Measurements from ENCODE around the gene KCTD1.
A peak's percentile ranks its signal among the peaks of the same experiment; 100 is the strongest.

KCTD1 gene

DNA sequence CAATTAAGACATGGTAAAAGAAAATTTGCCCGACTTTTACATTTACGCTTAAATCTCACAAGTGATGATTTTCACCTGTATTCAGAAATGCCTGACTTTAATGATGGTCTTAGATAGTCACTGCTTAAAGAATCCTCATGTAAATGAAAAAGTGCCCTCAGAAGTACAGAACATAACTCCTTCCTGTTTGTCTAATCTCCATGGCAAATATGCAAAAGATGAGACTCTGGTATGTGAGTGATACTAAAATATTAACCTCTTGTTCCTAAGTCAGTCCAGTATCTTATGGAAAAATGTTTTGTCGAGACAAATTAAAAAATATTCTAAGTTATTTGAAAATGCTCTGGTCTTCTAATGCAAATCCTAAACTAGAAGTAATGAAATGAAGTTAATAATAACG is 29.2 kb downstream of the KCTD1 start:
- DNase-seq: no peak

DNA sequence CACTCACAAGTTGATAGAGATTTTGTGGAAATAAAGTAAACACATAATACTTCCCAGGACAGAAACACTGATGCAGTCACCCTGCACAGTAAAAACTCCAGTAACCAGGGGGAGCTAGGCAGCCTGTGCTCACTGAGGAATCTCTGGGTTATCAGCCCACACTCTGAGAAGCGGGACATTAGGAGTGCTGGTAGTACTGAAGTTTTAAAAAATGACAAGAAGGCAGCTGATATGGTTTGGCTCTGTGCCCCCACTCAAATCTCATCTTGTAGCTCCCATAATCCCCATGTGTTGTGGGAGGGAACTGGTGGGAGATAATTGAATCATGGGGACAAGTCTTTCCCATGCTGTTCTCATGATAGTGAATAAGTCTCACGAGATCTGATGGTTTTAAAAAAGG is 31.4 kb downstream of the KCTD1 start:
- no peak for DNase-seq

DNA sequence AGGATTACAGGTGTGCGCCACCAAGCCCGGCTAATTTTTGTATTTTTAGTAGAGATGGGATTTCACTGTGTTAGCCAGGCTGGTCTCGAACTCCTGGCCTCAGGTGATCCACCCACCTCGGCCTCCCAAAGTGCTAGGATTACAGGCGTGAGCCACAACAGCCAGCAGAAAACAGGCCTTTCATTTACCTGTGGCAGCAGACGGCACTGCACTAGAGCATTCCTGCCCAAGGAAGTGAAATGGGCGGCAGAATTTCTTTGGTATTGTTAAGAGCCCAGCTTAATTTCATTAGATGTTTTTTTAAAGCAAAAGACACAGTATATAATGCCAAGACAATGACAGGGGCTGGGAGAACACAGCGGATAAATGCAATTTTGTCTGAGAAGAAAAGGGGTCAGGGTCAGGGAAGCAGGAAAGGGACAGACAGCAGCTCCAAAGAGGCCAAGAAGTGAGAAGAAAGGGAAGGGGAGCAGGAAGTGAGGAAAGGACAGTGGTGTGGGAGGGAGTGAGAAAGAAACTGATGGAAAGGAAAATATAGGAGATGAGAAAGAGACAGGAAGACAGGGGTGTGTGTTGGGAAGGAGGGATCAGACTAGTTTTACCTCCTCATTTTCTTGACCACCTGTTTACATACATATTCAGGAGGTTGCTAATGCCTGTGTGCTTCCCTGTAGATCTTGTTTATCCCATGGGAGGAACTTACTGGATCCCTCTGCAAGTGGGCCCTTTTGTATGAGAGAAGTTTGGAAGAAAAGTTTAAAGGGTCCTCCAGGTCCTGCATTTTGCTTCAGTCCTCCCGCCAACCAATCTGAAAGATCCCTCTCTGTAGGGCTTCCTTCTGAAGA is 32.5 kb downstream of the KCTD1 start:
- DNase-seq: no peak

DNA sequence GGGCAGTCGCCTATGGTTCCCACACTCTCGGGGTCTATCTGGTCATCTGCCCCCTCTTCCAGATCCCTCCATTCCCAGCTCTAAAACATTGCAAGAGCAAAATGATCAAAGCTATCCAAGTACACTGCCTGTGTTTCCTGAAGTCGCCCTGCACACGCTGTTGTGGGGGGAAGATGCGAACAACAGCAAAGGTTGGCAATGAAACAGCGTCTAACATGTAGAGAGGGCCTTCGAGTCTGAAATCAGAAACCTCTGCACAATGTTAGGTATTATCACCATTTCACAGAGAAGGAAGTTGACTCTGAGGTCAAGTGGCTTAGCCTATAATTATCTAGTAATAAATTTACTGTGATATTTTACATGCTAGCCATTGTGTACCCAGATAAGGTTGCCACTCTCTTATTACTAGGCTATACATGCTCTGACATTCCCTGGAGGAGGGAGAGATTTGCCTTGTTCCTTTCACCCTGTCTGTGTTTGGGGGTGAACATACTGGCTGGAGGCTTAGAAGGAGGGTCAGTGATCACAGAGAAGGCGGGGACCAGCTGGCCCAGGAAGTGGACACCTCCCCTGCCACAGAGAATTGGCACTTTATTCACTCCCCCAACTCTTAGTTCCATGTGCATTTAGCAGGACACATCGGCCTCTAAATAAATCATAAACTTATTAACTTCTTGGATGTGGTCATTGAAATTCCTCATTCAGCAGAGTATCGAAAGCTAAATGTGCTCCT is 36.8 kb downstream of the KCTD1 start:
- DNase-seq: no peak

DNA sequence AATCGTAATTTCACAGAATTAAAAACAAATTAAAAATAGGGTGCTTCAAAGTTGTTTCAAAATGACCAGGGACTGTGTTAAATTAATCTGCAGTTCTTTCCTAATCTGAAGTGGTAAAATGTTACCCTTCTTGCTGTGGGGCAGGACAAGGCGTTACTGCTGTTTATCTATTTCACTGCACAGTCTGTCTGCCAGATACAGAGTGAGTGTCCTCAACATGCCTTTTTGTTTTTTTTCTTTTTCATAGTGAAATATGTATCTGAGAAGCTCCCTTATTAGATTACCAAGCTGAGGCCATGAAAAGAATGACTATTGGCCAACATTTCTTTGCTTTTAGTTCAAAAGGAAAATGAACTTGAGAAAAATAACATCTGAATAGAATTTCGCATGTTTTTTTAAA is 38.0 kb downstream of the KCTD1 start:
- DNase-seq: no peak

DNA sequence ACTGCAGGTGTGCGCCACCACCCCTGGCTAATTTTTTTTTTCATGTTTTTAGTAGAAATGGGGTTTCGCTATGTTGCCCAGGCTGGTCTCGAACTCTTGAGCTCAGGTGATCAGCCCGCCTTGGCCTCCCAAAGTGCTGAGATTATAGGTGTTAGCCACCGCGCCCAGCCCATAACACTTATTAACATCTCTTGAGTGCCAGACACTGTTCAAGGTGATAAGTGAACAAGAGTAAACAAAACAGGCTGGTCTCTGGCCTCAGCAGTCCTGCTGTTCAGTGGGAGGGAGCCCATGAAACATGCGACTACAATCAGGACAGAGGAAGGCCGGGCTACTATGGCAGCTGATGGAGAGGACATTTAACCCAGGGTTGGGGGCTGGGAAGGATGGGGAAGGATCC is 42.3 kb downstream of the KCTD1 start:
- DNase-seq: no peak

DNA sequence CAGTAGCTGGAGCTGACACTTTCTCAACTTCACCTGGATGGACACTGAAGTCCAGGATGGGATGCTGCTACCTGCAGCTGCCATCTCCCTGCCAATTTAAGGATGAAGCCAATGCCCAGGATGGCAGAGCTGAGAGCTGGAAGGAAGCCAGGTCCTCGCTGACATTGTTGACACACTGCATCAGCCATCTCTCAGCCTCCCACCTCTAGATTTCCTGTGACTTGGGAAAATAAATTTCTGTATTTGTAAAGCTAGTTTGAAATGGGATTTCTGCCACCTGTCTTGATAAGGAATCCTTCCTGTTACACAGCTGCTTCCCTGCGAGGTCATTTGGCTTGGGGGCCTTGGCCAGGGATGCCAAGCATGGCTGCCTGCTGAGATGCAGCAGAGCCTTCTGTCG is 43.5 kb downstream of the KCTD1 start:
- peak; percentile 86 for DNase-seq

DNA sequence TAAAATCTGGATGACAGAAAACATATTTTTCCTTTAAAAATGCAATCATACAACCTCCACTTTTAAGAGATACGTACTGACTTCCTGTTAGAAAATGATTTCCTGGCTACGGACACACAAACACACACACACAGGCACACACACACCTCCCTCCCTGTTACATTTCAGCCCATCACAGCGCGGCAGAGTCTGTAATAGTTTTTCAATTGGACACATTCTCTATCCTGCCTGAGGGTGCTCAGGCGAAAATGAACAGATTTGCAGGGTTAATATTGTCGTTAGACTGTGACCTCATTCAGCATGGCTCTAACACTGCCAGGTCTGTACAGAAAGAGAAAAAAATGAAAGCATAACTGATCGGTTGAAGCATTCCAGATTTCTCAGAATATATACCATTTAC is 45.0 kb downstream of the KCTD1 start:
- no peak for DNase-seq

DNA sequence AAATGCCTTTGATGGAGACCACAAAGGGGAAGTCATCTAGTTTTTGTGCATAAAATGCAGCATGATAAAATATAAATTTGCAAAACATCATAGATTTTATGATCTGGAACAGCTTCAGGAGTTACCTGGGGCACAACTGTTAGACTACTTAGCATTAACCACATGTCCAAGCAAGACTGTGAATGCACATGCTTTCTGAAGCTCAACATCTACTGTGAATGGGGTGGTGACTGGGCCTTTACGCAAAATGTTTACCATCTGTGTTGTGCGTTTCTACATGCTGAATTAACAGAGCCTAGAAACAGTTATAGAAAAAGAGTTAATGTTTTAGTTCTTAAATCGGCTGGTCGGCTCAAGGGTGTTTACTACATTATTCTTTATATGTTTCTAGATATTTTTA is 45.5 kb downstream of the KCTD1 start:
- DNase-seq: no peak

DNA sequence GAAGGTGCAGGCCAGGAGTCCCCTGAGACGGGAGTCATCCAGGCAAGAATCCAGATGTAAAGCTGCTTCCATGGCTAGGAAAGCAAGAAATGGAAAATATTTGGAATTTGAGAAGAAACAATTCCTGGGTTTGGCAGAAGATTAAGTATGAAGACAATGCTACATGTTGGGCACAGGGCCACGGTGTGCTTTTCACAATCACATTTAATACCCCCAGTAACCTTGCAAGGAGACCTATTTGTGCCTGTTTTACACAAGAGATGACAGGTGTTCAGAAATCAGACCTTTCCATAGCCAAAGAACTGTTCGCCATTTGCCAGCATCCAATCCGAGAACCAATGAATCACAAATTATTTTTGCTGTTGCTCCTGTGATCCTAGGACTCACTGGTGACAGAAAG is 50.5 kb downstream of the KCTD1 start:
- DNase-seq: no peak

DNA sequence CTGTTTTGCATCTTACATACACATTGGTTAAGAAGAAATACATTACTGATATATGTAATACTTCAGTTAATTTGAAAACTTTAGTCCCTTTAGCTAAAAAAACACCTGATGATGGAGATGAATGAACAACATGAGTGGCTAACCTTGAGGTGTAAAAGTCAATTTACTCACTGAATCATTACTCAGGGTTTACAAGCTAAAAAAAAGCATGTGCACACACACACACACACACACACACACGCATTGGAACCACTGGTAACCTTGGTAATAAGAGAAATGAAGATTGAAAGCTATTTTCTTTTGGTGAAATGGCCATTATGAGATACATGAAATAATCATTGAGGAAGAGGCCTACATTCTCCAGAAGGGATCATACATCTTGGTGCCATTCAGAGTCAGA is 51.8 kb downstream of the KCTD1 start:
- DNase-seq: no peak

DNA sequence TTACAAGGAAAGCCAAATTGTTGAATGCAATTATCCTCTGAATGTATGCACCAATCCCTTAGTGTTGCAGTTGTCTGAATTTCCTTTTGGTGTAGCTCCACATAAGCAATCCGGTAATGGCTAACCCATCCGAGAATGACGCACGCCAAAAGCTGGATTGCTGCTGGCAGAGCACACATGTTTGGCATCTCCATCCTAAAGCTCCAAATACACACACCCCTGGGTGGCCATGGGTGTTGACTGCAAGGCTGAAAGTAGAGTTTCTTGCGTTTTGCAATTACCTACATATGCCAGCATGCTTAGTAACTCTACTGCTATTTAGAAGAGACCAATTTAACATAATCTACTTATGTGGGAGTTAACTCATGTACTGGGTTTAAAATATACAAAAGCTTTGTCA is 53.1 kb downstream of the KCTD1 start:
- no peak for DNase-seq

DNA sequence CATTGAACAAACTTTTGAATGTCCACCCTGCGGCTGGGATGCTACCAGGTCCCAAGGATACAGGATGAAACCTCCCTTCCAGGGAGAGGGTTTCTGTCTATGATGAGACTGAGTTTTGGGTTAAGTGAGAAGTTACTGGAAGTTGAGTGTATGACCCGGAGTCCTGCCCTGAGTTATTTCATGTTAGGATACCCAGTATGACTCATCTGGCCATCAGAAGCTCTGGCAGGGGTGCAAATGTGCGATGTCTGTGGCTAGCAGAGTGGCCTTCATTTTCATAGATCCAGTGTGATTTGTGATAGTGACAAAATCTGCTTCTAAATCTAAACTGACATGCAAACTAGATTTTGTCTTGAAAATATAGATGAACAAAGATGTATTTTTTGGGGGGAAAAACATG is 55.3 kb downstream of the KCTD1 start:
- no peak for DNase-seq

DNA sequence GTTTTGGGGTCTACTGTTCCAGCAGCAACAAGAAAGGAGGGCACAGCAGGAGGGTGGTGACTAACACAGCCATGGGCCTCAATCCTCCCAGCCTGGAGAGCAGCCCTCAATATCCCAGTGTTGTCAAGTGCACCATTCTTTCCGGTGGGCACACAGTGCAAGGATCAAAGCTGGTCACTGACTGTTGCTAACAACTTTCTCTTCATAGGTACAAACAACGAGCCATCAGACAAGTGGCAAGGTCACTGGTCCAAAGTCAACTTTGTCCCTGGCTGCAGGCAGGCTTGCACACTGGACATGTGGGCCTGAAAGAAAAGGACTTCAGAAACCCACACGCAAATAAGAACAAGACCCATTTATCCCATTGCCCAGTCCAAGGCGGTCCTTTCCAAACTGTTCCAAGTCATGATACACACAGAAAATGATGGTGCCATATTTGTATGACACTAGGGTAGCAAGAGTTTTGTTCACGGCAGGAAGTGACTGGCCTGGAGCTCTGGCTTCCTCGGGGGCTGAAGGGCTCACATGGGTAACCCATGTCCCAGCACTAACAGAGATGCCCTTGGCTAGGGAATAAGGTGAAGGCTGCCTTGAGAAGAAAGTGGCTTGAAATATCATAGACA is 57.0 kb downstream of the KCTD1 start:
- no peak for DNase-seq

DNA sequence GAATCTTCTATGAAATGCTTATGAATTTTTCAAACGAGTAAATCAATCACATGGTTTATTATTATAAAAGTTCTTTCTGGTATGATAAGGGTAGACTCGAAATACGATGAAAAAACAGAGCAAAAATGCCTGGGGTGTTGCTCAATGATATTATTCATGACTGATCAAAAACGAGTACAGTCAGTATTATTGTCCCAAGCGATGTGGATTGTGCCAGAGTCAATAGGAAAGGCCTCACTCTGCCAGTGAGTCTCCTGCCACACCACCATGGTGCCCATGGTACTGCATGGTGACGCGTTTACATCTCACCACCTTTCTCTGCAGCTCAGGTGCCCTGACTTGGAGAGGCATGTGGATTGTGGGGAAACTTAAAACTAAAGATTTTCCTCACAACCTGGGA is 58.5 kb downstream of the KCTD1 start:
- no peak for DNase-seq

DNA sequence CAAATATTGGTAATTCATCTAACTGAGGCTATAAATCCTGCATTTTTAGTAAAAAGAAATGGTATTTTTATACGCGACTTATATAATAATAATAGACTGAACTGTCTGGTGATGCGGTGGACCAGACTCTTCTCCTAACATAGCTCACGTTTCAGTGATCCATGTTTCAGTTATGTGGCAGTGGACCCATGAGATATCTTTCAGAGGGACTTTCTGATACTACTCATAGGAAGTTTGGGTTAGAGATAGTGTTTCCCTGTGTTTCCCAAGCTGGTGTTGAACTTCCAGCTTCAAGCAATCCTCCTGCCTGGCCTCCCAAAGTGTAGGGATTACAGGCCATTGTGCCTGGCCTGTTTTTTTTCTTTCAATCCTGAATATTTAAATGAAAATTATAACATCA is 59.2 kb downstream of the KCTD1 start:
- DNase-seq: no peak

DNA sequence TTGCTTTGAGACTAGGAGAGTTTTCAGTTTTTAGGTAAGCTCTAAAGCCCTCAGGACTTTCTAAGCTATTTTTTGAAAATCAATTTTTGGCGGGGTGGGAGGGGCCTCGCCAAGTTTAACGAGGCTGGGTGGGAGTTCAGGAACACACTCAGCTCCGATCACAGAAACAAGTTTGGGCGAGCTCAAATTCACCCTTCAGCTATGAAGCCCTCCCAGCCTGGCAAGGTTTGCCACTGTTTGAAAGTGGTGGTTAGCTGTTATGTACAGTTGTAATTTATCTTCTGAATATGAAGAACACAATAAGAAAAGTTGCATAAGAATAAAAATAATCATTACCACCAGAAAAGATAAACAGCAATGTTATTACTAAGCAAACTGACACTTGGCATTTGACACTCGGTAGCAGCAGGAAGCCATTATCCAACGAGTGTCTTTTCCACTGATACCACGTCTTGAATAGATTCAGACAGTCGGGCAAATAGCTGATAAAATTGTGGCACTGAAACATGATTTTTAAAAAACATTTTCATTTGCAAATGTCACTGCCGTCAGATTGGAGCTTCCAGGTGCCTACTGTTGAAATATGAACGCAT is 59.8 kb downstream of the KCTD1 start:
- peak; percentile 74 for DNase-seq

DNA sequence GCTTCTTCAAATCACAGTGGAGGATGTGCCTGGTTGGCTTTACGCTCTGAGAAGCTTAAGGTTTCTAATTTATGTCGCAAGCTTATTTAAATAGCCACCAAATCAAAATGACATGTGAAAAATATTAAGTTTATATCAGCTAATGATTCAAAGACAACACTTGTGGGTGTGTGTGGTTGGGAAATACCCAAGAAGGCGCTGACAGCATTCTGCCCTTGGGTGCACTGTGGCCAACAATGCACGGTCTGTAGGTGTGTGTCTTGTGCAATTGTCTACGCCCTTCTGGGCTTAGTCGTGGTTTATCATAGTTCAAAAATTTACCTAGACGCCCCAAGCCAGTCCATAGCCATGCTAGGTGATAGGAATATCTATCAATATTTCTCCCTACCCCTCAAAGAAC is 60.9 kb downstream of the KCTD1 start:
- DNase-seq: no peak

DNA sequence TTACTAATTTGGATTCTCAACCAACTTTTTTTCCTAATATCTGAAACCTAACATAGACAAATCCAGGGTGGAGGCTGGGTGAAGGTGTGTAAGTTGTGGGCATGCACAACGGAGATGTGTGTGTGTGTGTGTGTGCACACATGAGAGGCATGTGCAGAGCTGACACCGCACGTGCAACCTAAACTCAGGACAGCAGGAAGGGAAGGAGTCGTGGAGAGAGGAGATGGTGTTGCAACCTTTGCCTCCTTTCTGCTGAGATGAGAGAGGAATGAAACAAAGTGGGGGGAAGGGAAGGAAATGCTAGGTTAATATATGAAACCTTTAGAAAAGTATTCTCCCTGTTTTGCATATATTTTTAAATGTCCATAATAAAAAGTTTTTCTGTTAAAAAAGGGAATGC is 64.7 kb downstream of the KCTD1 start:
- DNase-seq: no peak

DNA sequence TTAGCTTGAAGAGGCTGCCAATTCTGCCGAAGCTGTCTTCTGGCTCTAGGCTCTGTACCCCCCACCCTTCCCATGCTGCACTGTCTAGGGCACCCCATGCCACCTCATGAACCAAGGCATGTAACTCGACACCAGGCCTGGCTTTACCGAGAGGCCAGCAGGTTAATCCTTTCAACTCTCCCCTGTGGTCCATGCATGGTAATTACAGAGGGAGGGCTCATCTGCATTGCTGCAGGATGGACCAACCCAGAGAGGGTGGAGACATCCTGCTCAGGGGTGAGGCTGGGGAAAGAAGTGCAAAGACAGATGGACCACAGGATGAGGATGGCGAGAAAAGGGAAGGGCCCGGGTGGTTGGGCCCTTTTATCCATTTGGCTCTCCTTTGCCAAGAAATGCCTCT is 65.8 kb downstream of the KCTD1 start:
- no peak for DNase-seq

DNA sequence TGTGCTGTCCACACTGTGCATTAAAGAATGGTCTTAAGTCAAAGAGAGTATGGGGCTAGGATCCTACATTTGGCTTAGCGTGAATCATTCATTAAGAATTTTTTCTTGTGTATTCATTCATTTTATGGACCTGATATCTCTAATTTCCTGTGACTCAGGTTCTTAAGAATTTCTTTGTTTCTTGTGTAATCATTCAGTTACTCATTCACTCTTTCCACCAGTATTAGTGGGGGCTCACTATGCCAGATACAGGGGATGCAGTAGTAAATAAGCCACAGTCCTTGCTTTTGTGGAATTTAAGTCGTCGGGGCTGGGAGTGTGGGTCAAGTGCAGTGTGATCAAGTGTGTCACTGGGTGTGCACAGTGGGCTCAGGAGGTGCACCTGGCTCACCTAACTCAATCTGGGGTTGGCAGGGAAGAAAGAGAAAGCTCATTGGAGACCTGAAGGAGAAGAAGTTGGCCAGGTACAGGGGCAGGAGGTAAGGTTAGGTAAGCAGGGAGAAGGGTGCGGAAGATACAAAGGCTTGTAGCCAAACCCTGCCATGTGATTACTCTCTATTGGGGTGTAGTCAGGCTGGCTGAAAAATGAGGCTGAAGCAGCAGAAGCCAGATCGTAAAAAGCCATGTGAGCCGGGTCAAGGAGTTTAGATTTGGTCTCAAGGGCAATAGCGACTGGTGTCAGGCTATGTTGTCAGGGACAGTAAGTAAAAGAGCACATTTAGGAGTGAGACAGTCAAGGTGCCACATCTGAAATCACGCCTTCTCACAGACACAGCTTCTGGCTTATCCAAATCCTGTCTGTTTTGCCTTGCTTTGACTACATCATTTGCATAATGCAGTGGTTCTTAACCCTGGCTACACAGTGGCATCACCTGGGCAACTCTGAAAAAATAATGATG is 67.2 kb downstream of the KCTD1 start:
- no peak for DNase-seq

DNA sequence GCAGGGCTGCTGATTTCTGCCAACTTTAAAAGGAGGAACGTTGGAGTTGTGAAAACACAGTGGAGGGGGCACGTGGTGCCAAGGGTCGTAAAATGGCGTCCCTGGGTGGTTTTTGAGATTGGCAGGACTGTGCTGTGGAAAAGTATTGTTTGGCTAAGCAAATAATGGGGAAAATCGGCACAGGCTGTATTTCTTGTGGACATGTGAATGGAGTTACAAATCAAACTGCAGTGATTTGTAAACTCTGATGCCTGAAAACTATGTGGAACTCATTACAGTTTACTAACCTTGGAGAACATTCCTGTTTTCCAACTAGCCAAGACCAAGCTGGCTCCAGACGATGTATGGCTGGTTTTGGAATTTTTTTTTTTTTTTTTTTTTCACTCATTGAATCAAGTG is 68.7 kb downstream of the KCTD1 start:
- DNase-seq: no peak

Data from COR-L47 (cell line).